ENCODE measurements around the gene HOXB4. TPM values are rescaled to one million over a fixed set of nuclear protein-coding genes. Genes with fewer than 3 reads are reported as not detected.

HOXB4 gene
- polyA plus RNA-seq, 2 donors = 1.8 to 4.2 TPM

DNA sequence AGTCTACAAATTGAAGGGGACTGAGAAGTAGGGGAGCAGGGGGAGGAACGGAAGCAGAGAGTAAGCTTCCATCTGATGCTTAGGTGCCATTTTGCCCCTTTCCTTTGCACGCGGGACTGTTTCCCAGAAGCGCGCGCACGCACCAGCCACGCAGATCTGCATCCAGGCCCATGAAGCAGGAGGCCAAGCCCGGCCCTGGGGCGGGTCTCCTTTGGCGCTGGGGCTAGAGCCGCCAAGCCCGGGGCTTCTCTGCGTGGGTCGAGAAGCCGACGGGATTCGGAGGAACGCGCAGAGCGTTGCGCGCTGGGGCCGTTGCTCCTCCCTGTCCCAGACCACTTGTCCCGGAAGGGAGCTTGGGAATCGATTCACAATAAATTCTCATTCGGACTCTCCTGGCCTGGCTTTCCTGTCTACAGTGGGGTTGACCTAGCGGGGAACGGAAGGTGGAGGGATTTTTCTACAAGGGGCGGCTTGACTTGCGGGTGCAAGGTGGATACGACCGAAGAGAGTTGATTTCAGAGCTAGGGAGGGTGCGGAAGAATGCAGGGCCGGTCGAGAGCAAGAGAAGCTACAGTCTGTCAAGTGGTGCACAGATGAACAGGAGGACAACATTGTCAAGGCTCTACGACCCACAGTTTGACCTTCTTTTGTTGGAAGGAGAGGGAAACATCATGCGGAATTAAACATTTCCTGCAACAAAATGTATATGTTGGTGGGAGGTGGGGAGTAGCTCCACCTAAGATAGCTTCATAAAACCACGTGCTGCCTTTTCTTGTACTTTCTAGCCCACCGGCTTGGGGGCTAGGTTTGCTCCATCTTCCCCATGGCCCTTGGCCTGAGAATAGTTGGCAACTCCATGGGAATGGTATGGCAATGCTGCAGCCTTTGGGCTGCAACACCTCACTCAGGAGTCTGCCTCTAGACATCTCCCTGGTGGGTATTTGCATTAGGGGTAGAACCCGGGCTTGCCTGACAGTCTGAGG is 43.6 kb upstream of the HOXB4 start:
- Histone ChIP-seq H3K36me3 (ENCODE audit: control insufficient read depth in 2 of 2, insufficient read depth in 2 of 2, low read length in 1 of 2) (no peaks in the 10 kb centered on the region), H3K27ac (ENCODE audit: low read depth in 2 of 2, low read length in 1 of 2) (no peak overlapping the region), H3K9me3 (ENCODE audit: control insufficient read depth in 2 of 2, insufficient read depth in 1 of 2, low read depth in 1 of 2, low read length in 1 of 2) (no peaks in the 10 kb centered on the region), H3K27me3 (ENCODE audit: control insufficient read depth in 1 of 2, insufficient read depth in 2 of 2, low read length in 2 of 2) (peaks cover 11 to 64% of the 10 kb centered on the region in 2 donors), H3K4me1 (ENCODE audit: control insufficient read depth in 2 of 2, insufficient read depth in 2 of 2, low read length in 1 of 2) (peaks cover 10 to 11% of the 10 kb centered on the region in 2 donors), H3K4me3 (ENCODE audit: low read depth in 1 of 2, low read length in 2 of 2) (no peak overlapping the region)
- 25 to 33% methylated on average over 41 of the region's 41 CpGs for WGBS, 2 donors

DNA sequence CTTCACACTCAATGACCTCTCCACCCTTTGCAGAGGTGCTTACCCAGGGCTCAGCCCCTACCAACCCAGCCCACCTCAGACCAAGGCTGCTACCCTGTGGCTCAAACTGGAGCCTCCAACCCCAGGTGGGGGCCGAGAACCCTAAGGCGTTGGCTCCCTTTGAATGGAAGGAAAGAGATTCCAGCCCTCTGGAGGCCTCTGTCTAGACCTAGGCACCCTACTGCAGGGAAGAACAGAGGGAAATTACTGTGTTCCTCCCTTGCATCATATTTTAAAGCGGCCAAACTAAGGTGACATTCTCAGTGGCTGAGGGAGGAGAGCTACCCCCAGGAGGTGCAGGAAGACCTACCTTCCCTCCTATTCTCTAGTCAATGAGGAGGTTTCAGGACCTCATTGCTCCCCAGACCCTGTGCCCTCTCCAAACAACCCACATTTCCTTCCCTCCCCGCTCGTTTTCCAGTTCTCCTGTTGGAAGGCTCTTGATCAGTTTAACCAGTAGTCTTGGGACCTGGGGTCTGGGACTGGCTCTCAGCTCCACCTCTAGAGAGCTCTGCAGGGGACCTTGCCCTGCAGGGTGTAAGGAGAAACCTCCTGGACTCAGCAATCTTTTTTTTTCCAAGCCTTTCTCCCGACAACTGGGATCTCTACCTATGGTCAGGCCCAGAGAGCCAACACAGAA is 42.5 kb upstream of the HOXB4 start:
- H3K36me3 ChIP-seq (ENCODE audit: control insufficient read depth in 2 of 2, insufficient read depth in 2 of 2, low read length in 1 of 2) = no peaks in the 10 kb centered on the region
- peaks cover 7 to 8% of the 10 kb centered on the region in 2 donors for H3K4me1 ChIP-seq (ENCODE audit: control insufficient read depth in 2 of 2, insufficient read depth in 2 of 2, low read length in 1 of 2)
- 47 to 50% methylated on average over 6 of the region's 6 CpGs for WGBS, 2 donors
- peaks cover 11 to 63% of the 10 kb centered on the region in 2 donors for H3K27me3 ChIP-seq (ENCODE audit: control insufficient read depth in 1 of 2, insufficient read depth in 2 of 2, low read length in 2 of 2)
- no peak overlapping the region for H3K4me3 ChIP-seq (ENCODE audit: low read depth in 1 of 2, low read length in 2 of 2)
- H3K27ac ChIP-seq (ENCODE audit: low read depth in 2 of 2, low read length in 1 of 2) = no peak overlapping the region
- H3K9me3 ChIP-seq (ENCODE audit: control insufficient read depth in 2 of 2, insufficient read depth in 1 of 2, low read depth in 1 of 2, low read length in 1 of 2) = no peaks in the 10 kb centered on the region

DNA sequence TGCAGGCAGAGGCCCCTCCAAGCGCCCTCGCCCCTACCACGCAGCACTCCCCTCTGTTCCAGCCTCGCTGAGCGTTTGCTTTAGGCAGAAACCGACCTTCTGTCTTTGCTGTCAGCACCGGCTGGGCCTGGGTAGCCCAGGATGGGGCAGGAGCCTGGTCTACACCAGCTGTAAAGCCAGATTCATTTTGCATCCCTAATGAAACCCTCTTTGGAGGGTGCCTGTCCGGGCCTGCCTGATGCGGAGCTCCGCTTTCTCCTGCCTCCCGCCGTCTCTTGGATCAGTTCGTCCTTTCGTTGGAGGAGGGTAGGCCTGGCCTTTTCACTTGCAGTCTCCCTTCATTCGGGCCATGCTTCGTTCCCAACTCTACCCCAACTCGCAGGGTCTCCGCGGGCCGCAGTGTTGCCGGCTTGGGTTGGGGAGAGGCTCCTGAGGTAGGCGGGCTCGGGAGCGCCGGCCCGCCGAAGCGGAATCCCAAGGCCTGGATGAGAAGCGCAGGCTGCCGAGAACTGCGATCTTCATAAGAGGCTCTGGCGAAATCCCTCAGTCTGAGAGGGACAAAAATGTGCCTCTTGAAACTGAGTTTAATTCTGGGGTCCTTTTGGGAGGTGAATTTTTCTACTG is 41.8 kb upstream of the HOXB4 start:
- Histone ChIP-seq H3K9me3 (ENCODE audit: control insufficient read depth in 2 of 2, insufficient read depth in 1 of 2, low read depth in 1 of 2, low read length in 1 of 2) (no peaks in the 10 kb centered on the region), H3K27me3 (ENCODE audit: control insufficient read depth in 1 of 2, insufficient read depth in 2 of 2, low read length in 2 of 2) (peaks cover 11 to 62% of the 10 kb centered on the region in 2 donors), H3K27ac (ENCODE audit: low read depth in 2 of 2, low read length in 1 of 2) (no peak overlapping the region), H3K4me3 (ENCODE audit: low read depth in 1 of 2, low read length in 2 of 2) (no peak overlapping the region), H3K4me1 (ENCODE audit: control insufficient read depth in 2 of 2, insufficient read depth in 2 of 2, low read length in 1 of 2) (peaks cover 1 to 3% of the 10 kb centered on the region in 2 donors), H3K36me3 (ENCODE audit: control insufficient read depth in 2 of 2, insufficient read depth in 2 of 2, low read length in 1 of 2) (no peaks in the 10 kb centered on the region)
- WGBS, 2 donors = 35 to 37% methylated on average over 32 of the region's 32 CpGs

DNA sequence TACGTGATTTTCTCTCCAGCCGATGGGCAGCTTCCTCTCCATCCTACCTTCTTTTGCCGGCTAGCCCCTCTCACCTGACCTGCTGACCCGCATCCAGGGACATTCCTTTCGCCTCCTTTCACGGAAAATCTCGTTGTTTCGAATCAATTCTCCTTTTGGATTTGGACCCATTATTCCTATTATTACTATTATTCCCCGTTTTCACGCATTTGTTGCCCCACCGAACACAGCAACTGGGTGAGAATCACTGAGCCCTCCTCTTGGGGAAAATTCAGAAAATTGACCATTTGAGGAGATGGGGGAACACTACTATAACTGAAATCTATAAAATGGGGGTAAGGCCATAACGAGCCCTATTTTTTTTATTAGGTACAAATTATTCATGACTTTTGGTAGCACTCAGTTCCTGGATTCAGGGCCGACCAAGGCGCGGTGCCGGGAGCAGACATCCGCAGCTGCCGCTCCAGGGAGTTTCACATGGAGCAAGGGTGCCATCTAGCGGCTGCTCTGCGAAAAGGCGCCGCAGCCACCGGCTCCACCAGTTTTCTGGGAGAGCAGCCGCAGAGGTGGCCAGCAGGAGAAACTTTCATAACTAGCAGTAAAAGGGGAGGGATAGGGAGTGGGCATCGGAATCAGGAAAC is 40.2 kb upstream of the HOXB4 start:
- Histone ChIP-seq H3K4me1 (ENCODE audit: control insufficient read depth in 2 of 2, insufficient read depth in 2 of 2, low read length in 1 of 2) (peaks cover 4% of the 10 kb centered on the region in 2 donors), H3K27me3 (ENCODE audit: control insufficient read depth in 1 of 2, insufficient read depth in 2 of 2, low read length in 2 of 2) (peaks cover 16 to 59% of the 10 kb centered on the region in 2 donors), H3K27ac (ENCODE audit: low read depth in 2 of 2, low read length in 1 of 2) (no peak overlapping the region), H3K4me3 (ENCODE audit: low read depth in 1 of 2, low read length in 2 of 2) (no peak overlapping the region), H3K9me3 (ENCODE audit: control insufficient read depth in 2 of 2, insufficient read depth in 1 of 2, low read depth in 1 of 2, low read length in 1 of 2) (no peaks in the 10 kb centered on the region), H3K36me3 (ENCODE audit: control insufficient read depth in 2 of 2, insufficient read depth in 2 of 2, low read length in 1 of 2) (no peaks in the 10 kb centered on the region)
- 4% methylated on average over 25 of the region's 25 CpGs for WGBS, 2 donors

DNA sequence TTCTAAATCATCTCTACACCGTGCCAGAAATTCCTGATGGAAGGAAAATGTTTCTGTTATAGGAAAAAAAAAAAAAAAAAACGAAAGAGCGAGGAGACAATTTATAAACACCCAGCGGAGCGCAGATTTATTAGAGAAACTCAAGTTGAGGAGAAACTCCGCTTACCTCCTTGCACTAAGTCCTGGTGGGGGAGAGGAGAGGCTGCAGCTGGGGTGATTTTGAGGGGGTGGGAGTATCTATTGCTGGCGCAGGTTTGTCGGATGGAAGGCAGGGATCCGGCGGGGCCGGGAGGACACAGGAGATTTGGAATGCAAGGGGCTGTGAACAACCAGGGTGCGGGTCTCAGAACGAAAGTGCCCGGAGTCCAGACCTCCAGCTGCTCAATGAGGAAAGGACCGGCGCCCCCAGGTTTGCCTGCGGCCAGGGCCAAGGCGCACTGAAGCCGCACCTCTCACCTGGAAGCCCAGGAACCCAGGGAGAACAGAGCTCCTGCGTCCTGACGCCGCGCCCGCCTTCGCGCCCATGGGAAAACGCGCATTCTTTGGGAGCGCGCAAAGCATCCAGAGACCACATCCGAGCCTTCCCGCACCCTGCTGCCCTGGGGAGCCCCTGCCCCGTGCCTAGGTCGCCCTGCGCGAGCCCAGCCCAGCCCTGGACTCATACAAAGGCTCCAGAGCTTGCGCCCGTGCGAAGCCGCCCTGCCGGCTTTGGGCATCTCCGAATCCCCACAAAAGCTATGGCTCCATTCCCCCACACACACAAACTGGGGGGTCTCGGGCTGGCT is 39.5 kb upstream of the HOXB4 start:
- H3K36me3 ChIP-seq (ENCODE audit: control insufficient read depth in 2 of 2, insufficient read depth in 2 of 2, low read length in 1 of 2) = no peaks in the 10 kb centered on the region
- H3K27ac ChIP-seq (ENCODE audit: low read depth in 2 of 2, low read length in 1 of 2) = no peak overlapping the region
- H3K9me3 ChIP-seq (ENCODE audit: control insufficient read depth in 2 of 2, insufficient read depth in 1 of 2, low read depth in 1 of 2, low read length in 1 of 2) = no peaks in the 10 kb centered on the region
- no peak overlapping the region for H3K4me3 ChIP-seq (ENCODE audit: low read depth in 1 of 2, low read length in 2 of 2)
- H3K4me1 ChIP-seq (ENCODE audit: control insufficient read depth in 2 of 2, insufficient read depth in 2 of 2, low read length in 1 of 2) = peaks cover 4% of the 10 kb centered on the region in 2 donors
- 13 to 18% methylated on average over 35 to 43 of the region's 43 CpGs for WGBS, 2 donors
- H3K27me3 ChIP-seq (ENCODE audit: control insufficient read depth in 1 of 2, insufficient read depth in 2 of 2, low read length in 2 of 2) = peaks cover 16 to 58% of the 10 kb centered on the region in 2 donors

DNA sequence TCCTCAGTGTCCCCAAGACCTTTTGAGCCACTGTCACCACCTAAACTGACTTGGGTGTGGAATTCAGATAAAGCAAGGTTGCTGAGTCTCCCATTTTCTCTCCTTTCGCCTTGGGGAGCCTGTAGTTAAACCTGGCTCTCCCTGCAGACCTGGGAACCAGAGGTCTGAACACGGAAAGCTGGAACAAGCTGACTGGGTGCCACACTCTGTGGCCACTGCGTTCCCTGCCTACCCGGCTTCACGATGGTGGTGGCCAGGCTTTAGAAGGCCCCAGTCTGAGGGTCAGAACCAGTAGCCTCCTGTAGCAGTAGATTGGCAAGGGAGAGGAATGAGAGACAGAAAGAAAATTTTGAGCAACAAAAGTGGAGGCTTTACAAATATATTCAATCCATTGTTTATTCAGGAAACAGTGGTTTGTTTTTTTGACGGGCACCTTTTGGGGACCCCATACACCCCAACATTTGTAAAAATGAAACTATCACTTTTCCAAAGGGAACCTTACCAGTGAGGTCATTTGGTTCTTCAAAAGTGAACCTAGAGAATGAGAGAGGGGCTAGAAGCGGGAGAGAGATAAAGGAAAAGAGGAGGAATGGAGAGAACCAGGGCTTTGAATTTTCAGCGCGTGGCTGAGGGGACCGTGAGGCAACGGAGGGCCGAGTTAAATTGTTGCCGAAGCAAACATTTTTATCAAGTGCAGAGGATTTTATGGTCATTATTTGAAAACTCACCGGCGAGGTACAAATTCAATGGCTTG is 38.7 kb upstream of the HOXB4 start:
- no peaks in the 10 kb centered on the region for H3K9me3 ChIP-seq (ENCODE audit: control insufficient read depth in 2 of 2, insufficient read depth in 1 of 2, low read depth in 1 of 2, low read length in 1 of 2)
- H3K36me3 ChIP-seq (ENCODE audit: control insufficient read depth in 2 of 2, insufficient read depth in 2 of 2, low read length in 1 of 2) = no peaks in the 10 kb centered on the region
- peaks cover 16 to 61% of the 10 kb centered on the region in 2 donors for H3K27me3 ChIP-seq (ENCODE audit: control insufficient read depth in 1 of 2, insufficient read depth in 2 of 2, low read length in 2 of 2)
- WGBS, 2 donors = 20 to 27% methylated on average over 15 of the region's 15 CpGs
- H3K27ac ChIP-seq (ENCODE audit: low read depth in 2 of 2, low read length in 1 of 2) = no peak overlapping the region
- H3K4me3 ChIP-seq (ENCODE audit: low read depth in 1 of 2, low read length in 2 of 2) = no peak overlapping the region
- H3K4me1 ChIP-seq (ENCODE audit: control insufficient read depth in 2 of 2, insufficient read depth in 2 of 2, low read length in 1 of 2) = peaks cover 4% of the 10 kb centered on the region in 2 donors

DNA sequence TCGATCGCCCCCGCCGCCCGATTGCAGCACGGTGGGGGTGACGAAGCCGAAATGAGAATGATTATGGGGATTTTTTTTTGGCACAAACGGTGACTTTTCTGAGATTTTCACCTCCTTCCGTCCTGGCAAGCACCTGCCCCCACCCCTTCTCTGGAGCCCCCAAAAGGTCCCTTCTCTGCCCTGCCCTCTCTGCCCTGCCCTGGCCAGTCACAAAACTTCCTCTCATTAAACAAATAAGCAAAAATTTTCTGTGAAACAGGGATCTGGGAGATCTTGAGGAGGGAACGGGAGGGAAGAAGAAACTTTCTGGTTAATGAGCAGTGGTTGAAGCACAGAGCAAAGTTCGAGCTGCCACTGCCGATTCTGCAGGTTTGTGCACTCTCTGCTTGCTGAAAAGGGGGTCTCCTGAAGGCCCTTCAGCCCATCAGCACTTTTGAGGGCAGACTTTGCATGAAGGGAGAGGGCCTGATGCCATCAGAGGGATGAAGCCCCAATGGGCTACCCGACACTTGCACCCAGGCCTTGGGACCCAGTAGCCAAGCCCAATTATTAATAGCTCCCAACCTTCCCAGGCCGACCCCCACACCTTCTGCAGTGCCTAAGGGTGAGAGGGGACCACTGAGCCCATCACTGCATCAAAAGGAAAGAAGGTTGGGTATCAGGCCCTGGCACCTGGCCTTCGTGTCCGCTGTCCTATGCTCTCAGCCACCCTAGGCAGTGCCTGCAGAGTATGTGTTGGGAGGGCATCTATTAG is 38.0 kb upstream of the HOXB4 start:
- Histone ChIP-seq H3K4me1 (ENCODE audit: control insufficient read depth in 2 of 2, insufficient read depth in 2 of 2, low read length in 1 of 2) (peaks cover 4% of the 10 kb centered on the region in 2 donors), H3K27me3 (ENCODE audit: control insufficient read depth in 1 of 2, insufficient read depth in 2 of 2, low read length in 2 of 2) (peaks cover 16 to 59% of the 10 kb centered on the region in 2 donors), H3K36me3 (ENCODE audit: control insufficient read depth in 2 of 2, insufficient read depth in 2 of 2, low read length in 1 of 2) (no peaks in the 10 kb centered on the region), H3K4me3 (ENCODE audit: low read depth in 1 of 2, low read length in 2 of 2) (no peak overlapping the region), H3K9me3 (ENCODE audit: control insufficient read depth in 2 of 2, insufficient read depth in 1 of 2, low read depth in 1 of 2, low read length in 1 of 2) (no peaks in the 10 kb centered on the region), H3K27ac (ENCODE audit: low read depth in 2 of 2, low read length in 1 of 2) (no peak overlapping the region)
- WGBS, 2 donors = 23 to 25% methylated on average over 17 of the region's 17 CpGs

Measured in esophagus (tissue), 2 donors.